PC-3 (cell line): ENCODE measurements around the gene RECQL5.
A peak's percentile ranks its signal among the peaks of the same experiment; 100 is the strongest.

Experiments
- EZH2 ChIP-seq: fragments of 300-600 bp; sonication (generic); IDR thresholded peaks from one replicate; pipeline ENCODE4 v1.6.1; 2017; ENCODE audit warnings: antibody characterized with exemption, mild to moderate bottlenecking, low read length; ENCODE audit not compliant: unreplicated experiment
- EZH2phosphoT487 ChIP-seq: fragments of 300-600 bp; sonication (generic); IDR thresholded peaks from 2 replicates; pipeline ENCODE4 v1.6.1; 2018; ENCODE audit warnings: mild to moderate bottlenecking, antibody characterized with exemption, low read length, borderline replicate concordance
- TF ChIP-seq, protein P1 (sequence below): fragments of 300-600 bp; sonication (generic); conservative IDR thresholded peaks from 2 replicates; pipeline ENCODE4 v1.5.1; 2017; ENCODE audit warnings: antibody characterized with exemption, low read depth, mild to moderate bottlenecking, low read length

- TF ChIP-seq, protein P1, sequence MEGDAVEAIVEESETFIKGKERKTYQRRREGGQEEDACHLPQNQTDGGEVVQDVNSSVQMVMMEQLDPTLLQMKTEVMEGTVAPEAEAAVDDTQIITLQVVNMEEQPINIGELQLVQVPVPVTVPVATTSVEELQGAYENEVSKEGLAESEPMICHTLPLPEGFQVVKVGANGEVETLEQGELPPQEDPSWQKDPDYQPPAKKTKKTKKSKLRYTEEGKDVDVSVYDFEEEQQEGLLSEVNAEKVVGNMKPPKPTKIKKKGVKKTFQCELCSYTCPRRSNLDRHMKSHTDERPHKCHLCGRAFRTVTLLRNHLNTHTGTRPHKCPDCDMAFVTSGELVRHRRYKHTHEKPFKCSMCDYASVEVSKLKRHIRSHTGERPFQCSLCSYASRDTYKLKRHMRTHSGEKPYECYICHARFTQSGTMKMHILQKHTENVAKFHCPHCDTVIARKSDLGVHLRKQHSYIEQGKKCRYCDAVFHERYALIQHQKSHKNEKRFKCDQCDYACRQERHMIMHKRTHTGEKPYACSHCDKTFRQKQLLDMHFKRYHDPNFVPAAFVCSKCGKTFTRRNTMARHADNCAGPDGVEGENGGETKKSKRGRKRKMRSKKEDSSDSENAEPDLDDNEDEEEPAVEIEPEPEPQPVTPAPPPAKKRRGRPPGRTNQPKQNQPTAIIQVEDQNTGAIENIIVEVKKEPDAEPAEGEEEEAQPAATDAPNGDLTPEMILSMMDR: peak; percentile 47
- TF ChIP-seq EZH2 (no peak), EZH2phosphoT487 (no peak)
Measured at GRCh38 chr17:75639771-75640555, 27.0 kb downstream of the RECQL5 start.
